Psoas muscle (tissue), 8 donors: Measurements from ENCODE around the gene OR5K4. TPM values are rescaled to one million over a fixed set of nuclear protein-coding genes. Genes with fewer than 3 reads are reported as not detected.

Source experiments
- ATAC-seq, 4 donors: fragments of 200-7000 bp; cut with Tn5 transposase; one replicate each; pipeline ENCODE4 v1.9.1; 2020; ENCODE audit warnings: moderate library complexity in 3 of 4, mild to moderate bottlenecking in 2 of 4
- DNase-seq, 2 donors: peaks; one replicate each; pipeline ENCODE4 v3.0.0-alpha.2; 2020
- H3K27ac ChIP-seq: fragments of 200-600 bp; one replicate; pipeline ENCODE4 v1.8.0; 2022
- H3K27me3 ChIP-seq, 3 donors: fragments of 200-600 bp in 1 of 3; one replicate each; pipeline versions ENCODE4 v1.6.1 to v1.8.0; 2013 to 2022; ENCODE audit warnings: low read length in 2 of 3, mild to moderate bottlenecking in 2 of 3, moderate library complexity in 1 of 3; ENCODE audit not compliant: insufficient read depth in 3 of 3
- H3K36me3 ChIP-seq, 2 donors: fragments of 200-600 bp in 1 of 2; one replicate each; pipeline versions ENCODE4 v1.6.1 to v1.8.0; 2013 to 2022; ENCODE audit warnings: low read depth in 1 of 2, mild to moderate bottlenecking in 1 of 2, moderate library complexity in 1 of 2; ENCODE audit not compliant: insufficient read depth in 1 of 2
- H3K4me1 ChIP-seq: fragments of 200-600 bp; one replicate; pipeline ENCODE4 v1.8.0; 2022
- H3K4me3 ChIP-seq: fragments of 200-600 bp; one replicate; pipeline ENCODE4 v1.8.0; 2022; ENCODE audit warnings: mild to moderate bottlenecking
- H3K9me3 ChIP-seq: fragments of 200-600 bp; one replicate; pipeline ENCODE4 v1.8.0; 2022
- WGBS, 3 donors: extraction: QIAGEN DNeasy Blood & Tissue Kit; methylation state at CpG; one replicate each; pipeline versions ENCODE4 v1.1.6 to v1.1.7; 2013; 5-methylcytosine and 5-hydroxymethylcytosine counted together
- intact Hi-C, 2 donors: fragments of 100-400 bp; cut with DNase I; formaldehyde crosslinking; loops; one replicate each; pipeline versions ENCODE4 v1.11.0 to v1.14.2; 2022
- polyA plus RNA-seq, 3 donors: library from polyadenylated mRNA; stranded (reverse); fragments of 200-250 nt; gene quantifications; one replicate each; pipeline ENCODE4 v1.2.3, GENCODE V29; 2013
- total RNA-seq, 4 donors: library from RNA; stranded (reverse); fragmentation: NEBNext Ultra II Directional in 2 of 4; extraction: Animal tissue kit (Norgen Biotek cat#: 25700) in 2 of 4; gene quantifications; one replicate each; pipeline versions ENCODE4 v1.2.1 to v1.2.4, GENCODE V29; 2021 to 2023
- TF ChIP-seq, protein P1 (sequence below): fragments of 200-600 bp; IDR thresholded peaks from one replicate; pipeline ENCODE4 v1.8.0; 2022; ENCODE audit warnings: antibody characterized with exemption
- donor health status: healthy with polysubstance abuse.
- donor health status: DM: no; HTN: no; CAD: no; lungs with moderate emphysema.
- donor health status: Bipolar disorder and iron deficiency.
- donor health status: healthy.
- donor health status: DM: yes; HTN: yes; CAD: no.
- donor health status: DM: no; HTN: no; CAD: no.
- donor health status: DM: no; HTN: no; CAD: no.
- donor health status: DM: yes; HTN: yes; CAD: no.

Gene OR5K4
- total and polyA plus RNA-seq, 7 donors: not detected

DNA sequence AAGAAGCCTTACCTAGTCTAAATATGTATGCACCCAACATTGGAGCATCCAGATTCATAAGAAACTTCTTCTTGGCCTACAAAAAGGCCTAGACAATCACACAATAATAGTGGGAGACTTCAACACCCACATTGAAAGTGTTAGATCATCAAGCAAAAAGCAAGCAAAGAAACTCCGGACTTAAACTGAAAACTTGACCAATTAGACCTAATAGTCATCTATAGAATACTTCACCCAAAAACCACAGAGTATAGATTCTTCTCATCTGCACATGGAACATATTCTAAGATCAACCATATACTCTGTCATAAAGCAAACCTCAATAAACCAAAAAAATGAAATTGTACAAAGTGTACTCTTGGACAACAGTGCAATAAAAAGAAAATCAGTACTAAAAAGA lies 22.3 kb upstream of the OR5K4 start:
- no peak for ATAC-seq
- intact Hi-C loops: no loop called here
- WGBS, 3 donors: 93 to 98% (median 94%) methylated on average over 1 of the region's 1 CpG
- H3K36me3 ChIP-seq: no peaks in the 10 kb centered on the region
- no peak overlapping the region for H3K27ac ChIP-seq
- no peak overlapping the region for H3K4me3 ChIP-seq
- H3K4me1 ChIP-seq: no peaks in the 10 kb centered on the region
- H3K27me3 ChIP-seq: peaks cover 0 to 3% (median 0%) of the 10 kb centered on the region in 3 donors
- H3K9me3 ChIP-seq: no peaks in the 10 kb centered on the region
- no peak for DNase-seq
- TF ChIP-seq, protein P1, sequence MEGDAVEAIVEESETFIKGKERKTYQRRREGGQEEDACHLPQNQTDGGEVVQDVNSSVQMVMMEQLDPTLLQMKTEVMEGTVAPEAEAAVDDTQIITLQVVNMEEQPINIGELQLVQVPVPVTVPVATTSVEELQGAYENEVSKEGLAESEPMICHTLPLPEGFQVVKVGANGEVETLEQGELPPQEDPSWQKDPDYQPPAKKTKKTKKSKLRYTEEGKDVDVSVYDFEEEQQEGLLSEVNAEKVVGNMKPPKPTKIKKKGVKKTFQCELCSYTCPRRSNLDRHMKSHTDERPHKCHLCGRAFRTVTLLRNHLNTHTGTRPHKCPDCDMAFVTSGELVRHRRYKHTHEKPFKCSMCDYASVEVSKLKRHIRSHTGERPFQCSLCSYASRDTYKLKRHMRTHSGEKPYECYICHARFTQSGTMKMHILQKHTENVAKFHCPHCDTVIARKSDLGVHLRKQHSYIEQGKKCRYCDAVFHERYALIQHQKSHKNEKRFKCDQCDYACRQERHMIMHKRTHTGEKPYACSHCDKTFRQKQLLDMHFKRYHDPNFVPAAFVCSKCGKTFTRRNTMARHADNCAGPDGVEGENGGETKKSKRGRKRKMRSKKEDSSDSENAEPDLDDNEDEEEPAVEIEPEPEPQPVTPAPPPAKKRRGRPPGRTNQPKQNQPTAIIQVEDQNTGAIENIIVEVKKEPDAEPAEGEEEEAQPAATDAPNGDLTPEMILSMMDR: no peak

DNA sequence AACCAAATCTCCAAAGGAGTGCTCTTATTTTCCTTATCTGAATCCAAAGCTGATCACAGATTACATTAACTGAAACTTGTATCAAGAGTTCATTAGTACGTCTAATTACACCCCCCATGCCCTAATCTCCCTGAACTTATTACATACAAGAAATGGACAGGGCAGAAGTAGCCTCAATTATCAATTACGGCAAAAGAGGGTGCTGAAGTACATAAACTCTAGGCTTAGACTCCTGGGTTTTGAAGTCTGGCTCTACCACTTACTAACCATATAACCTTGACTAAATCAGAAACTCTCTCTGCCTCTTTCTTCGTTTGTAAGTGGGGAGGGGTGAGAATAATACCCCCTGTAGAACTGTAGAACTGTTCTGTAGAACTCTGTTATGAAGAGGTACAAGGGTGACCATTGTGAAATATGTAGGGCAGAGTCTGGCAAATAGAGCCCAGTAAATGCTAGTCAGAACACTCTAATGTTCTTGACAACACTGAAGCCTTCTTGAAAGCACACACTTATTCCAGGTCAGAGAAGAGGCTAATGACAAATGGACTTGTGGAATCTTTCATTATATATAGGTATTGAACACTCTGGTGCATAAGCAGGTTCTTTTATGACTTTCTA lies 19.6 kb upstream of the OR5K4 start:
- Histone ChIP-seq H3K4me1 (no peaks in the 10 kb centered on the region), H3K36me3 (no peaks in the 10 kb centered on the region), H3K27ac (no peak overlapping the region), H3K4me3 (no peak overlapping the region), H3K27me3 (peaks cover 0 to 3% (median 0%) of the 10 kb centered on the region in 3 donors), H3K9me3 (no peaks in the 10 kb centered on the region)
- ATAC-seq (no peak), DNase-seq (no peak)
- intact Hi-C loops: no loop called here
- 53 to 75% (median 68%) methylated on average over 3 of the region's 3 CpGs for WGBS, 3 donors
- TF ChIP-seq, protein P1: no peak

DNA sequence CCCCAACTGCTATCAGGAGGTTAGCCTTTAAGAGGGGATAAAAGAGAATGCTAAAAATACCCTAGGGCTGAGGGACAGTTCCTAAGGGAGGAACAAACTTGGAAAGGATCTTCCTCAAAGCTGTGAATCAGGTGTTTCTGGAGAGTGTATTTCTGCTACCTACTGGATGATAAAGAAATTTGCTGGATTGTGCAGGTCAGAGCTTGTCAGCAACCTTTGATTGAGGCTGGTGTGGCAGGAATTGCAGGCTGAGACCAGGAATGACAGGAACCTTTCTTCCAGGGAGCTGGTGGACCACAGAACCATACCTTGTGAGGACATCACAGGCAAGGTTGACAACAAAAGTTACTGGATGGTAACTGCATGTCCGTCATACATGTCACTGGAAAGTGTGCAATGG lies 14.6 kb upstream of the OR5K4 start:
- Histone ChIP-seq H3K36me3 (no peaks in the 10 kb centered on the region), H3K27ac (no peak overlapping the region), H3K4me3 (no peak overlapping the region), H3K27me3 (peaks cover 0 to 2% (median 0%) of the 10 kb centered on the region in 3 donors), H3K4me1 (no peaks in the 10 kb centered on the region), H3K9me3 (no peaks in the 10 kb centered on the region)
- DNase-seq (no peak), ATAC-seq (no peak)
- WGBS, 3 donors: 84 to 91% (median 91%) methylated on average over 1 of the region's 1 CpG
- intact Hi-C loops: no loop called here
- TF ChIP-seq, protein P1: no peak

DNA sequence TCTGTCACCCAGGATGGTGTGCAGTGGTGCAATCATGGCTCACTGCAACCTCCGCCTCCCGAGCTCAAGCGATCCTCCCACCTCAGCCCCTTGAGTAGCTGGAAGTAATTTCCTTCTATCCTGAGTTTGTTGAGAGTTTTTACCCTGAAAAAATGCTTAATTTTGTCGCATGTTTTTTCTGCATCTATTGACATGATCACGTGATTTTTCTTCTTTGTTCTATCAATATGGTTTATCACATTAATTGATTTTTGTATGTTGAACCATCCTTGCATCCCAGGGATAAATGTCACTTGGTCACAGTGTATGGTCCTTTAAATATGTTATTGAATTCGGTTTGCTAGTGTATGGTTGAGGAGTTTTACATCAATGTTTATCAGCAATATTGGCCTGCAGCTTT lies 11.9 kb upstream of the OR5K4 start:
- 84 to 88% (median 88%) methylated on average over 6 of the region's 6 CpGs for WGBS, 3 donors
- Histone ChIP-seq H3K4me1 (no peaks in the 10 kb centered on the region), H3K27me3 (no peaks in the 10 kb centered on the region), H3K4me3 (no peak overlapping the region), H3K9me3 (no peaks in the 10 kb centered on the region), H3K36me3 (no peaks in the 10 kb centered on the region), H3K27ac (no peak overlapping the region)
- no peak for ATAC-seq
- intact Hi-C loops: no loop called here
- TF ChIP-seq, protein P1: no peak
- no peak for DNase-seq
